ENCODE results near the gene DPEP1.
"Not testable (repeated sequence)": the region's sequence is repeated elsewhere in the genome, so short reads cannot be mapped to it uniquely, and the experiment has no call there.

Gene DPEP1

GRCh38 chr16:89577055-89577759, 36.2 kb upstream of the DPEP1 start:
- DNase-seq = no peak

DNA sequence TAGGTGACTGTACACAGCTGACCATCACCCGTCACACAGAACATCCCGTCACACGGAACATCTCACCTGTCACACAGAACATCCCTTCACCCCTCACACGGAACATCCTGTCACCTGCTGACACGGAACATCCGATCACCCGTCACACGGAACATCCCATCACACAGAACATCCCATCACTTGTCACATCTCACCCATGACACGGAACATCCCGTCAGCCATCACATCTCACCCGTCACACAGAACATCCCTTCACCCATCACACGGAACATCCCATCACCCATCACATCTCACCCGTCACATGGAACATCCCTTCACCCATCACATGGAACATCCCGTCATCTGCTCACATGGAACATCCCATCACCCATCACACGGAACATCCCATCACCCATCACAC, 34.1 kb upstream of the DPEP1 start:
- no peak for DNase-seq

DNA sequence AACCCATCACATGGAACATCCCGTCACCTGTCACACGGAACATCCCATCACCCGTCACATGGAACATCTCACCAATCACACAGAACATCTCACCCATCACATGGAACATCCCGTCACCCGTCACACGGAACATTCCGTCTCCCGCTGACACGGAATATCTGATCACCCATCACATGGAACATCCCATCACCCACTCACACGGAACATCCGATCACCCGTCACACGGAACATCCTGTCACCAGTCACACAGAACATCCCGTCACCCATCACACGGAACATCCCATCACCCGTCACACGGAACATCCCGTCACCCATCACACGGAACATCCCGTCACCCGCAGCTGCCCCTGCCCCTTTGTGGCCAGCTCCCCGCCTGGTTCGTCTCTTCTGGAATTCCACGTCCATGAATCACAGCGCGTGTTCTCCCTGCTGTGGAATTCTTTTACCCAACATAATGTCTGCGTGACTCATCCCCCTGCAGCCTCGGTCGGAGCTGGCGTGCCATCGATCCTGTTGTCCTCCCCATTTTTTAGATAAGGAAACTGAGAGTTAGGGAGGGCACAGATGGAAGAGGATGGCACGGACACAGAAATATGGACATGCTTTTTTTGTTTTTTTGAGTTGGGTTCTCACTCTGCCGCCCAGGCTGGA, 32.3 kb upstream of the DPEP1 start:
- no peak for DNase-seq

- no peak for DNase-seq
Measured at GRCh38 chr16:89581861-89582563, 31.4 kb upstream of the DPEP1 start.

DNA sequence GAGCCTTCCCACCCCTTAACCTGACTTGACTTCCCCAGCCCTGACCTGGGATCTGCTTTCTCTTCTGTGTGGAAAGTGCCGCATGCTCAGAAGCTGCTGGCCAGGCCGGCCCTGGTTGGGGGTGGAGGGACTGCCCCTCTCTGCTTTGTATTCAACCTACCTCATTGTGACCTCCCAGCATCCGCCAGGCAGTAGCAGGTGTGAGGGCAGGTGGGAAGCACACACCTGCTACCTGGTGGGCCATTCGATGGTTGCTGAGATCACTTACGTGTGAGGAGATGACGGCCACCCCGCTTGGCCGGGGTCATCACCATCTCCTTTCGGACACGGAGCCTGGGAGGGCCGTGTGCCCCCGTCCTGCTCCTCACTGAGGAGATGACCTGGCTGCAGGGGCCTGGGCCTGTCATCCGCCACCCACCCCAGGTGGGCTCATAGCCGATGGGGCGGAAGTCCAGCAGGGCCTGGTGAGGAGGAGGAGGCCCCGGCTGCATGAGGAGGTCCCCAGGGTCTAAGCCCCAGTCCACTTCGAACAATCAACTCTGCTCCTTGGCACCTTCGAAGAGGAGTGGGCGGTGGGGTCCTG, 30.7 kb upstream of the DPEP1 start:
- no peak for DNase-seq

DNA sequence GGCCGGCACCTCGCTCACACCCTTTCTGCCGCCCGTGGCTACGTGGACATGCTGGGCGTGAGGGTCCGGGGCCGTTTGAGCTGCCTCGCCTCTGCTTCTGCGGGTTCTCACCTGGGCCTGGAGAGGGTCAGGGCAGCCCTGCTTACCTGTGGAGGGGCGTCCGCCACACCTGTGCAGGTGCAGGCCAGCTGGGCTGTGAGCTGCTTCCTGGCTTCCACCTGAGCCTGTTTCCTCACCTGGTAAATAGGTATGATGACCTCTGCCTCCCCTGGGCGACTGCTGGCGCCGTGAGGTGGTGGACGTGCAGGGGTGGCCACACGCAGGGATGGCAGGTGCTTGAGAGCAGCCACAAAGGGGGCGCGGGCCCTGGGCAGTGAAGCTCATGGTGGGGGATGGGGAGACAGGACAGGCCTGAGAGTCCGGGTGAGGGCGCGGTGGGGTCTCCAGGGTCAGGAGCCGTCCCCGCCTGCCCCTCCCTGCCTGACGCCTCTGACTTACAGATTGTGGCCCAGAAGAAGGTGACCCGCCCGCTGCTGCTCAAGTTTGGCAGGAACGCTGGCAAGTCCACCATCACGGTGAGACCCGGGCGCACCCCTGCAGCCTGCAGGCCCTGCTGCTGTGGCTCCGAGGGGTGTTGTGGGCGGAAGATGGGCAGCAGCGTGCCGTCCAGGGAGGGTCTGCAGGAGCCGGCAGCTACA, 30.1 kb upstream of the DPEP1 start:
- no peak for DNase-seq

- DNase-seq = no peak
Measured at GRCh38 chr16:89583895-89584644, 29.4 kb upstream of the DPEP1 start.

DNA sequence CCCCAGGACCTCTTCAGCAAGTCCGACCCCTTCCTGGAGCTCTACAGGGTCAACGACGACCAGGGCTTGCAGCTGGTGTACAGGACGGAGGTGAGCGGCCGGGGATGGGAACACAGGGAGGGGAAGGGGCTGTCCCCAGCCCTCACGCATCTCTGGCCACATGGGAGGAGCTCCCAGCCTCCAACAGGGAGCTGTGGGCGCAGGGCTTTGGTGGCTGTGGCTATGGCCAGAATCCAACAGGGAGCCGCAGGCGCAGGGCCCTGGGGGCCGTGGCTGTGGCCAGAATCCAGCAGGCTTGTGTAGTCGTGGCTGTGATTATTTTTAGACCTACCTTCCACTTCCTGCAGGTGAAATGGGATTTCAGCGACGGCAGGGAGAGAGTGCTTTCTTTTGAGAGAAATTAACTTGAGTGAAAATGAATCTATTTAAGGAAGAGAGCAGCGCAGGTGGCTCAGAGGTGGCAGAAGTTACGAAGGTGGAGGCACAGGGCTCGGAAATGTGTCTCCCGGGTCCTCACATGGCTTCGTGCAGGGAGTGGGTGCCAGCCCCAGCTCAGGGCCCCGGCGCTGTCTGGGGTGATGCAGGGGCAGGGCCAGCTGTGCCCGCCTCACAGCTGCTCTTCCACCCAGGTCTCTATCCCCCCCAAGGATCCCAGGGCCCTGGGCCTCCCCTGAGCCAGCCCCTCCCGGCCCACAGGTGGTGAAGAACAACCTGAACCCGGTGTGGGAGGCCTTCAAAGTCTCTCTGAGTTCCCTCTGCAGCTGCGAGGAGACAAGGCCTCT, 28.5 kb upstream of the DPEP1 start:
- DNase-seq = no peak

DNA sequence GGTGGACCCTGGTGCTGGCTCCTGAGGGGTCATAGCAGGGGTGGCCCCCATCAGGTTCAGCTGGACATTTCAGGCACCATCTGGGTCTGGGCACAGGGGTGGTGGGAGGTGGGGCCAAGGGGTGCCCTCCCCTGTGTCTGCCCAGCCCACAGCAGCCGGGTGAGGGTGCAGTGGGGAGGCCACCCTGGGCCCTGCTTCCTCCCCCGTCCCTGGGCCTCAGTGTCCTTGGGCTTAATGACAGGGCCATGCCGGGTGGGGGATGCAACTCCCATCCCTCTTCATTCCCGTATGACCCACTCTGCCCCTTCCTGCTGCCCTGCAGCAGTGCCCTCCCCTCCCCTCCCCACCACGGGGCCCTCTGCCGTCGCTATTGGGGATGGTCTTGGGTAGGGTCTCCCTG, 27.2 kb upstream of the DPEP1 start:
- DNase-seq = no peak

DNA sequence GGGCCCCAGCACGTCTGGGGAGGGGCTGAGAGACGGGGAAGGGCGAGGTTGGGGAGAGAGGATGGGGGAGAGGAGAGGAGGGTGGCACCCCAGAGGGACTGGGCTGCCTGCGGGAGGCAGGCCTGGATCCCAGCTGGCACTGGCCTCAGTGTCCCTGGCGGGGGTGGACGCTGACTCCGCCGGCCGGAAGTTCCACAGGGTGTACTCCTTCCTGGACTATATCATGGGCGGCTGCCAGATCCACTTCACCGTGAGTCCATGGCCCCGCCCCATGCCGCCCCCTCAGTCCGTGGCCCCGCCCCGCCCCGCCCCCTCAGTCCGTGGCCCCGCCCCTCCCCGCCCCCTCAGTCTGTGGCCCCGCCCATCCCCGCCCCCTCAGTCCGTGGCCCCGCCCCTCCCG, 26.6 kb upstream of the DPEP1 start:
- DNase-seq = peak; percentile 47

DNA sequence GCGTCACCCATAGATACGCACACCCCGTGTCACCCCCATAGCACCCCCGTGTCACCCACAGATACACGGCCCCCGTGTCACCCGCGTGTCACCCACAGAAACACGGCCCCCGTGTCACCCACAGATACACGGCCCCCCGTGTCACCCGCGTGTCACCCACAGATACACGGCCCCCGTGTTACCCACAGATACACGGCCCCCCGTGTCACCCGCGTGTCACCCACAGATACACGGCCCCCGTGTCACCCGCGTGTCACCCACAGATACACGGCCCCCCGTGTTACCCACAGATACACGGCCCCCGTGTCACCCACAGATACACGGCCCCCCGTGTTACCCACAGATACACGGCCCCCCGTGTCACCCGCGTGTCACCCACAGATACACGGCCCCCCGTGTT, 25.8 kb upstream of the DPEP1 start:
- DNase-seq = not testable (repeated sequence)

DNA sequence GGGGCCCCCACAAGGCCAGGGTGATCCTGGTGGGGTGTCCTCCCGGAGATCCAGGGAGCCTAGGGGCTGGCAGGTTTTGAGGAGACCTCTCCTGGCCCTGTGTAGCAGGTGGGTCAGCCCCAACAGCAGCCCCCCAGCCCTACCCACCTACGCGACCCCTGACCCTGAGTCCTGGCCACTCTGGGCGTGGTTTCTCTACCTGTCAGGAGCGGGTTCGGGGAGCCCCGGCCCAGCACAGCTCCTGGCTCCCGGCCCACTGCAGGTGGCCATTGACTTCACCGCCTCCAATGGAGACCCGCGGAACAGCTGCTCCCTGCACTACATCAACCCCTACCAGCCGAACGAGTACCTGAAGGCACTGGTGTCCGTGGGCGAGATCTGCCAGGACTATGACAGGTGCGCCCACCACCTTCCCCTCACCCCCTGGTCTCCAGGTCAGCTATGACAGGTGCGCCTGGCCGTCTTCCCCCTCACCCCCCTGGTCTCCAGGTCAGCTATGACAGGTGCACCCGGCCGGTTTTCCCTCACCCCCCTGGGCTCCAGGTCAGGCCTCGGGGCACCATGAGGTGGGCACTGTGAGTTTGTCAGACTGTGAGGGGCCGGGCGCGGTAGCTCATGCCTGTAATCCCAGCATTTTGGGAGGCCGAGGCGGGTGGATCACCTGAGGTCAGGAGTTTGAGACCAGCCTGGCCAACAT, 24.9 kb upstream of the DPEP1 start:
- no peak for DNase-seq

DNA sequence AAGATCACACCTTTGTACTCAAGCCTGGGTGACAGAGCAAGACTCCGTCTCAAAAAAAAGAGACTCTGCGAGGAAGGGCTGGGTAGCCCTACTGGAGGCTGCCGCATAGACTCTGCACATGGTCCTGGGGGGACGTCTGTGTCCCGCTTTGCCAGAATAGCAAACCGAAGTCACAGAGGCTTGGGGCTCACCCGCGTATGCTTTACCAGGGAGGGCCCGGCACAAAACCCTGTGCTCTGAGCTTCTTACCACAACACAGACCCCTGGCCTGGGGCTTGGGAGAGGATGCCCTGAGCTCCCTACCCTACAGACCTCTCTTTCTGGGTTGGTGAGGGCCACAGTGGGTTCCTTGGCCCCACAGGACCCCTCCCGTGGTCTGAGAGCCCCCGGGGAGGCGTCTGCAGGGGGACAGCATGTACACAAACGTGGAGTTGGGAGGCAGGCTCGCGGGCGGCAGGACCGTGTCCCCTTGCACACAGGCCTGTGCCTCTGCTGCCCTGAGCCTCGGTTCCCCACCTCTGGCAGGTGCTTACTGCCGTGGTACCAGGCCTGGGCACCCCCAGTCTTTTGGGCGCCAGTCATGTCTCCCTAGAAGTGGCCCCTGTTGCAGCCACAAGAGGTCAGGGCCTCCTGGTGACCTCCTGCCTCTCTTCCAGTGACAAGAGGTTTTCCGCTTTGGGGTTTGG, 24.1 kb upstream of the DPEP1 start:
- DNase-seq = no peak

DNA sequence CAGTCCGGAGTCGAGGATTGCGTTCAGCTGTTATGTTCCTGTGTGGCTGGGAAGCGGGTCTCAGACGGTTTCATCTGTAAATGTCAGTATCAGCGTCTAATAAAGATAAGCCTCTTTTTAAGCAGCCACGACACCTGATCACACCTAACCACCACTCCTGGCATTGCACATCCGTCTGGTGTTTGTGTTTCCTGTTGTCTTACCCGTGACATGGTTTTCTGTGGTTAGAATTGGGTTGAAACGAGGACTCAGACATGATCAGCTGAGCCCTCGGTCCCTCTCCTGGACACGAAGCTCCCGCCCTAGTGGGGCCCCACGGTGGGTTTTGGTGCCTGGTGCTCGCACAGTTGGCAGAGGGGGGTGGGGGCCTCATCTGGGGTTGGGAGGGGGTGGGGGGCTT, 19.6 kb upstream of the DPEP1 start:
- no peak for DNase-seq

- no peak for DNase-seq
Measured at GRCh38 chr16:89595330-89596060, 17.9 kb upstream of the DPEP1 start.

GRCh38 chr16:89596061-89596689, 17.3 kb upstream of the DPEP1 start:
- DNase-seq = no peak

GRCh38 chr16:89596957-89597649, 16.3 kb upstream of the DPEP1 start:
- no peak for DNase-seq

DNA sequence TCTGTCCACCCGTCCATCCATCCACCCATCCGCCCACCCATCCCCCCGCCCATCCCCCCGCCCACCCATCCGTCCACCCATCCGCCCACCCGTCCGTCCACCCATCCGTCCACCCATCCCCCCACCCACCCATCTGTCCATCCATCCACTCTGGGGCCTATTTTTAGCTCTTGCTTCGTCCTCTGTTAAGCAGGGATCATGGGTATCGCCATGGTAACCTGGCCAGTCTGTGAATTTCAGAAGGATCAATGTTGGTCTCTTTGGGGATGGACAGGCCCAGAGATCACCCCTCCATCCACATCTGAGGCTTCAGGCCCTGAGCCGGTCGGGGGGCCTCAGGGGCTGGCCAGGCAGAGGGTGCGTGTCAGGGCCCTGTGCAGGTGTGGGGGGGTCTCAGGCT, 15.2 kb upstream of the DPEP1 start:
- DNase-seq = no peak

DNA sequence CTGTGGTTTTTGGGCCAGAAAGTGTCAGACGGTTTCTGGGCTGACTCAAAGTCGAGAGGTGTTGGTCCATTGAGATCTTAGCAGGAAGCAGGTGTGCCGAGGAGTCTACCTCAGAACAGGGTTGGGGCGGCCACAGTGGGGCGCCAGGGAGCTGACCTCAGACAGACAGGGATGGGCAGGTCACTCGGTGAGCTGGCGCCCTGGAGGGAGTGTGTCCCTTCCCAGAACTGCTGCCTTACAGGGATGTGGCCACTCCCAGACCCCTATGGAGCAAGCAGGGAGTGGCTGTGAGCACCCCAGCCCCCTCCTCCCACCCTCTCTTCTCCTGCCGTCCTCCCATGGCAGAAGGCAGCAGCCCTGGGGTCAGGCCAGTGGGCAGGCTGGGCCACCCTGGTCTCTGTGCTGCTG, 14.0 kb upstream of the DPEP1 start:
- DNase-seq = peak; percentile 65
